Vagina (tissue), 2 donors: Measurements from ENCODE around the gene TMCC2.

ENCODE experiments used
- CTCF ChIP-seq, 3 experiments: fragments of 450-650 bp in 2 of 3; fragments of 200-600 bp in 1 of 3; sonication (generic) in 1 of 3; IDR thresholded peaks; one replicate each; pipeline ENCODE4 v1.5.1; 2017 to 2019; ENCODE audit warnings: antibody characterized with exemption in 3 of 3, mild to moderate bottlenecking in 2 of 3, moderate library complexity in 2 of 3
- POLR2AphosphoS5 ChIP-seq, 2 donors: sonication (generic); formaldehyde crosslinking; IDR thresholded peaks; one replicate each; pipeline ENCODE4 v1.9.0; 2017; ENCODE audit warnings: antibody characterized with exemption in 2 of 2, mild to moderate bottlenecking in 2 of 2, low read depth in 1 of 2; ENCODE audit not compliant: insufficient read depth in 1 of 2

- TF ChIP-seq CTCF (IDR thresholded peaks at IDR 0.05) (no peak), POLR2AphosphoS5 (IDR thresholded peaks at IDR 0.05; ENCODE audit: insufficient read depth in 1 of 2, low read depth in 1 of 2) (no peak)
These were observed 48.4 kb downstream of the TMCC2 start for GRCh38 chr1:205275916-205276688.
